ENCODE data around the gene CELF2.

The CELF2 gene

DNA sequence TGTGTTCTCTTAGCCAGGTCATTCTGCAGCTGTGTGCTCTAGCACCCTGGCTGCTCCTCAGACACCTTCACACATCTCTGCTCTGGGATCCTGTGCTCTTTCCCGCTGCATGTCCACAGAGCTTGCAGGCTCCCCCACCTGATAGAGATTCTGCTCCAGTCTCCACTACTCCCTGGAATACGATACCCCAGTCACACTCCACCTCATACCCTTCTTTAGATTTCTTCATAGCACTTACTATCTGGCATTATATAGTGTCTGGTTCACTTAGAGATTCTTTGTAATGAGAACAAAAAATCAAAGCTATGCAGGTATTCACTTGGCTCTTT lies 88.0 kb downstream of the CELF2 start:
- DNase-seq (ENCODE audit: extremely low spot score): no peak
- ChIA-PET POLR2A (no interaction called here), CTCF (interaction anchor here (1.2 to 1.8 kb wide), 3 partner anchors 16 to 68 kb away, joined by 3 to 5 read pairs (median 4); no protein-coding TSS in a partner anchor)
- TF ChIP-seq, protein P1, sequence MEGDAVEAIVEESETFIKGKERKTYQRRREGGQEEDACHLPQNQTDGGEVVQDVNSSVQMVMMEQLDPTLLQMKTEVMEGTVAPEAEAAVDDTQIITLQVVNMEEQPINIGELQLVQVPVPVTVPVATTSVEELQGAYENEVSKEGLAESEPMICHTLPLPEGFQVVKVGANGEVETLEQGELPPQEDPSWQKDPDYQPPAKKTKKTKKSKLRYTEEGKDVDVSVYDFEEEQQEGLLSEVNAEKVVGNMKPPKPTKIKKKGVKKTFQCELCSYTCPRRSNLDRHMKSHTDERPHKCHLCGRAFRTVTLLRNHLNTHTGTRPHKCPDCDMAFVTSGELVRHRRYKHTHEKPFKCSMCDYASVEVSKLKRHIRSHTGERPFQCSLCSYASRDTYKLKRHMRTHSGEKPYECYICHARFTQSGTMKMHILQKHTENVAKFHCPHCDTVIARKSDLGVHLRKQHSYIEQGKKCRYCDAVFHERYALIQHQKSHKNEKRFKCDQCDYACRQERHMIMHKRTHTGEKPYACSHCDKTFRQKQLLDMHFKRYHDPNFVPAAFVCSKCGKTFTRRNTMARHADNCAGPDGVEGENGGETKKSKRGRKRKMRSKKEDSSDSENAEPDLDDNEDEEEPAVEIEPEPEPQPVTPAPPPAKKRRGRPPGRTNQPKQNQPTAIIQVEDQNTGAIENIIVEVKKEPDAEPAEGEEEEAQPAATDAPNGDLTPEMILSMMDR (IDR thresholded peaks at IDR 0.05; ENCODE audit: control extremely low read depth, extremely low read depth, low read depth, missing control alignments): no peak

DNA sequence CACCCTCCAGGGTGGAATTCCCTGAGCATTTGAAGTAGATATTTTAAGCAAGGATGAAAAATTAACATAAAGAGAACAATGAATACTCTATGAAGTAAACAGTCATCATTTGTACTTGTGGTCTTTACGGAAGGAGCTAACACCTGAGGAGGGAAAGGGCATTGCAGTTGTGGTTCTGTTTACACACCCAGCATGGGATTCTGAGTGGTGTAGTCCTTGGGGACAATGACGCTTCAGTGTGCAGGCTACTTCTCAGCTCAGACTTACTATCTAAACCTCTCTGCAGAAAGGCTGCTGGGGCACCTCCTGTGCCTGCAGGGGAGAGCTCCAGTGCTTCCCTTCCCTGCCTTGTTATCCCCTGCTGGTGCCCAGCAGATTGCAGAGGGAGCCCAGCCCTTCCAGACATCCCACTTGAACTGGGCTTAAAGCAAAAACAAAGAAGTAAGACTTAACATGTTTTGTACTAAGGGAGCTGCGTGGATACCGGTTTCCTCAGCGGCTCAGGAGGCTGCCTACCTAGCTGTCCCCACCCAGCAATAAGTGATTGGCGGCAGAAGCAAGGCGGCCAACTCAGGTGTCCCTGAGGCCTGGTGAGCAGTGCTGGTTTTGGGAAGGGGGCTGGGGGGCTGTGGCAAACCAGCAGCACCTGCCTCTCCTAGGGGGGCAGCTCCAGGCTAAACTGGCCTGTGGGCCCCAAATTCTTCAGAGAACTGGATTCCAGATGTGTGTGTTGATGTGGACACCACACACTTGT lies 89.1 kb downstream of the CELF2 start:
- TF ChIP-seq, protein P1 (IDR thresholded peaks at IDR 0.05; ENCODE audit: control extremely low read depth, extremely low read depth, low read depth, missing control alignments): no peak
- POLR2A ChIA-PET: no interaction called here
- peak; percentile 20 for DNase-seq (ENCODE audit: extremely low spot score)
- CTCF ChIA-PET: interaction anchor here (1.2 to 1.8 kb wide), 3 partner anchors 15 to 70 kb away, joined by 3 to 5 read pairs (median 4); no protein-coding TSS in a partner anchor

DNA sequence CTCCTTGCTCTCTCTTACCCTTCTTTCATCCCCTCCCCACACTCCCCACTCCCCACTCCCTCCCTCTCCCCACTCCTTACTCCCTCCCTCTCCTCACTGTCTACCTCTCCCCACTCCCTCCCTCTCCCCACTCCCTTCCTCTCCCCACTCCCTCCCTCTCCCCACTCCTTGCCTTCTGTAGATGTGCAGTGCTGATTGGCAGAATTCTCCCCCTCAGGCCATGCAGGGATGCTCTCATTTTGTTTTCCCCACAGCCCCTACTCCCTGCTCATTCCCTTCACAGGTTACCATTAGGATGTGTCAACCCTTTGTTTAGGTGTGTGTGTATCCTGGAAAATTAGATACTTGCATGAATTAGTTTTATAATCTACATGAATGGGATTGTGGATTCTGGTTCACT lies 90.3 kb downstream of the CELF2 start:
- CTCF ChIA-PET: interaction anchor here (2.2 to 6.3 kb wide), 2 partner anchors 9 to 163 kb away, joined by 8 to 56 read pairs; no protein-coding TSS in a partner anchor
- TF ChIP-seq, protein P1 (IDR thresholded peaks at IDR 0.05; ENCODE audit: control extremely low read depth, extremely low read depth, low read depth, missing control alignments): no peak
- DNase-seq (ENCODE audit: extremely low spot score): no peak
- POLR2A ChIA-PET: no interaction called here

DNA sequence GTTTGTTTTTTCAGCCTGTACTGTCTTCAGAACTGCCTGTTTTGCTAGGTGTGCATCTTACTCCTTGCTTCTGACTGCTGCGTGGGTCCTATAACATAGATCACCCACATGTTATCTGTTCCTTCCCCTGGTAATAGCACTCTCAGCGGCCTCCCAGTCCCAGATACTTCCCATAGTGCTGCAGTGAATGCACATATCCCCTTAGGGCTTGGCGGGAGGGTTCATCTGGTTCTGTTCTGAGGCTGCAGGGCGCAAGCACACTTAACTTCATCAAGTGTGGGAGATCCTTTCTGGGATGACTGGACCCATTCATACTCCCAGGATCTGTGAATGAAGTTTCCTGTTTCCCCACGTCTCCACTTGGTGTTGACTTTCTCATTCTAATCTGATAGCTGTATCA lies 90.7 kb downstream of the CELF2 start:
- CTCF ChIA-PET: interaction anchor here (2.2 to 6.3 kb wide), 2 partner anchors 10 to 162 kb away, joined by 8 to 56 read pairs; no protein-coding TSS in a partner anchor
- TF ChIP-seq, protein P1 (IDR thresholded peaks at IDR 0.05; ENCODE audit: control extremely low read depth, extremely low read depth, low read depth, missing control alignments): no peak
- POLR2A ChIA-PET: no interaction called here
- DNase-seq (ENCODE audit: extremely low spot score): no peak

DNA sequence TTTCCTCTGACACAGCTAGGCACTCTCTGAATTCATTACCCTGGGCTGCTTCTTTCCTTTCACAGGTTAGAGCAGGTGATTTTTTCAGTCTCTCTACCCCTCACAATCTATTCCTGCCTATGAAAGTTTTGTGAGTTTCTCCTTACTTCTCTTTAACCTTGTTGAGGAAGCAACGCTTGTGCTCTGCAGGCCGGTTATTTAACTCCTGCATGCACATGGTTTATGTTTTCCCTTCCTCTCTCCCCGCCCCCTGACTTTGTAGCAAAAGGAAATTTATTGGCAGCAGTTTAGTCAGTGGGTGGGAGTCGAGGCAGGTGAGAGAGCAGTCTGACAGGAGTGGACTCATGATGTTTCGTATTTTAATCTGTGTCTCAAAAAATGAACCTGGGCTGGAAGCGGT lies 91.9 kb downstream of the CELF2 start:
- CTCF ChIA-PET: interaction anchor here (0.7 to 6.3 kb wide), 4 partner anchors 9 to 161 kb away, joined by 3 to 56 read pairs (median 6); no protein-coding TSS in a partner anchor
- DNase-seq (ENCODE audit: extremely low spot score): no peak
- TF ChIP-seq, protein P1 (IDR thresholded peaks at IDR 0.05; ENCODE audit: control extremely low read depth, extremely low read depth, low read depth, missing control alignments): no peak
- POLR2A ChIA-PET: no interaction called here

DNA sequence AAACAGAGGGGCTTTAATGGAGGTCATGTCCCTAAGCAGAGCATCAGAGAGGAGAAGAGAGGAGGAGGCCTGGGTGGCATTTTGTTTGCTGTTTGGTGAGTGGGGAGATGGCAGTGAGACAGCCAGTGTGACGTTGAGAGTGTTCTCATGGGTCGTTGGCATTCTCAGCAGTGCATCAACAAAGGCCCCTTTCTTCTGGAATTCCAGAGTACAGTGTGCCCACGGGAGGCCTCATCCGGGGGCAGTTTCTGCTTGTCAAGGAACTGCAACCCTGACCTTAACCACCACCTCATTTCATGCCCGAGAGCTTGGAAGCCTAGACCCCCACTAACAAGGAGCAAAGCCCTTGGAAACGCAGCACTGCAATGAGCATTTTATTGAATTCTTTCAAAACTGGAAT lies 92.9 kb downstream of the CELF2 start:
- ChIA-PET CTCF (interaction anchor here (1.1 to 6.3 kb wide), 6 partner anchors 8 to 166 kb away, joined by 3 to 56 read pairs (median 8); no protein-coding TSS in a partner anchor), POLR2A (no interaction called here)
- DNase-seq (ENCODE audit: extremely low spot score): no peak
- TF ChIP-seq, protein P1 (IDR thresholded peaks at IDR 0.05; ENCODE audit: control extremely low read depth, extremely low read depth, low read depth, missing control alignments): no peak

Data from GM10248 (cell line).